Measurements from ENCODE around the gene IRAK2.
"Not testable (repeated sequence)": the region's sequence is repeated elsewhere in the genome, so short reads cannot be mapped to it uniquely, and the experiment has no call there.

IRAK2 gene

GRCh38 chr3:10162185-10162584 is 2.5 kb upstream of the IRAK2 start:
- DNase-seq, result no peak

- not testable (repeated sequence) for DNase-seq
Observed at GRCh38 chr3:10164201-10164545, 546 bp upstream of the IRAK2 start.

- DNase-seq, result no peak
Observed at GRCh38 chr3:10166213-10166604, 1.5 kb downstream of the IRAK2 start.

- no peak for DNase-seq
Observed at GRCh38 chr3:10169000-10169496, 4.3 kb downstream of the IRAK2 start.

- DNase-seq, result no peak
Observed at GRCh38 chr3:10170915-10171478, 6.3 kb downstream of the IRAK2 start.

- no peak for DNase-seq
Observed at GRCh38 chr3:10173095-10173925, 8.6 kb downstream of the IRAK2 start.

- DNase-seq, result no peak
Observed at GRCh38 chr3:10173926-10174435, 9.3 kb downstream of the IRAK2 start.

GRCh38 chr3:10175334-10175733 is 10.6 kb downstream of the IRAK2 start:
- not testable (repeated sequence) for DNase-seq

- DNase-seq, result not testable (repeated sequence)
Observed at GRCh38 chr3:10176150-10176549, 11.4 kb downstream of the IRAK2 start.

GRCh38 chr3:10177737-10178136 is 13.0 kb downstream of the IRAK2 start:
- no peak for DNase-seq

GRCh38 chr3:10178892-10179291 is 14.2 kb downstream of the IRAK2 start:
- DNase-seq, result no peak

- DNase-seq, result no peak
Observed at GRCh38 chr3:10180289-10180688, 15.6 kb downstream of the IRAK2 start.

- no peak for DNase-seq
Observed at GRCh38 chr3:10180738-10181295, 16.1 kb downstream of the IRAK2 start.

- DNase-seq, result no peak
Observed at GRCh38 chr3:10182950-10183349, 18.2 kb downstream of the IRAK2 start.

- DNase-seq, result no peak
Observed at GRCh38 chr3:10184250-10184649, 19.5 kb downstream of the IRAK2 start.

- no peak for DNase-seq
Observed at GRCh38 chr3:10185804-10186762, 21.4 kb downstream of the IRAK2 start.

- no peak for DNase-seq
Observed at GRCh38 chr3:10187290-10187876, 22.7 kb downstream of the IRAK2 start.

GRCh38 chr3:10187944-10188343 is 23.2 kb downstream of the IRAK2 start:
- no peak for DNase-seq

GRCh38 chr3:10188804-10189556 is 24.3 kb downstream of the IRAK2 start:
- DNase-seq, result no peak

- DNase-seq, result no peak
Observed at GRCh38 chr3:10189557-10190354, 25.0 kb downstream of the IRAK2 start.
